Measurements from ENCODE around the gene DHCR24.

The DHCR24 gene

DNA sequence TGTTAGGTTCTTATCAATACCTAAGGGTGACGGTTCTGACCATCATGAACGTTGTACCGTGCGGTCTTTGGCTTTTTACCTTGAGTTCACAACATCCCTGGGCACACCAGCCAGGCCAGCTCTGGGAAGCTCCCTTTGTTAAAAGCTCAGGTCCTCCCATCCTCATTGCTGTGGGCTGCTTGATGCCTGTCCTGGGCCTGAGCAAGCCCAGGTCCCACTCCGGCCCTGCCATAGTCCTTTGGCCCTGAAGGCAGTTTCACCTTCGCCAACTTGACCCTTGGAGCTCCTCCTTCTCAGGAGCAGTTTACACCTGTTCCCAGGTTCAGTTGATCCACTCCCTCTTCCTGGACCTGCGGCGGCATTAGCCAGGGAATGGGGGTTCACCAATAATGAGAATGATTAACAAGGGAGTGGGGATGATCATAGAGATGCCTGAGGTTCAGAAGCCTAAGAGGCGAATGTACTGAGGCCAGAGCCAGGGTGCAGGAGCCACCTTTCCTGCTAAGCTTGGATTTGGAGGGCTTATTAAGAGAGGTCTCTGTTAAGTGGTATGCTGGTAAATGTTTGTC is 40.2 kb downstream of the DHCR24 start:
- Mint-ChIP-seq H3K36me3 (ENCODE audit: low read depth) (peaks cover 43% of the 10 kb centered on the region), H3K27ac (no peak overlapping the region), H3K4me3 (no peak overlapping the region), H3K9me3 (no peaks in the 10 kb centered on the region), H3K27me3 (ENCODE audit: low read depth) (no peaks in the 10 kb centered on the region), H3K4me1 (peaks cover 7% of the 10 kb centered on the region)
- TF ChIP-seq, protein P1, sequence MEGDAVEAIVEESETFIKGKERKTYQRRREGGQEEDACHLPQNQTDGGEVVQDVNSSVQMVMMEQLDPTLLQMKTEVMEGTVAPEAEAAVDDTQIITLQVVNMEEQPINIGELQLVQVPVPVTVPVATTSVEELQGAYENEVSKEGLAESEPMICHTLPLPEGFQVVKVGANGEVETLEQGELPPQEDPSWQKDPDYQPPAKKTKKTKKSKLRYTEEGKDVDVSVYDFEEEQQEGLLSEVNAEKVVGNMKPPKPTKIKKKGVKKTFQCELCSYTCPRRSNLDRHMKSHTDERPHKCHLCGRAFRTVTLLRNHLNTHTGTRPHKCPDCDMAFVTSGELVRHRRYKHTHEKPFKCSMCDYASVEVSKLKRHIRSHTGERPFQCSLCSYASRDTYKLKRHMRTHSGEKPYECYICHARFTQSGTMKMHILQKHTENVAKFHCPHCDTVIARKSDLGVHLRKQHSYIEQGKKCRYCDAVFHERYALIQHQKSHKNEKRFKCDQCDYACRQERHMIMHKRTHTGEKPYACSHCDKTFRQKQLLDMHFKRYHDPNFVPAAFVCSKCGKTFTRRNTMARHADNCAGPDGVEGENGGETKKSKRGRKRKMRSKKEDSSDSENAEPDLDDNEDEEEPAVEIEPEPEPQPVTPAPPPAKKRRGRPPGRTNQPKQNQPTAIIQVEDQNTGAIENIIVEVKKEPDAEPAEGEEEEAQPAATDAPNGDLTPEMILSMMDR (IDR thresholded peaks at IDR 0.05; ENCODE audit: unreplicated experiment in 3 of 3): no peak

DNA sequence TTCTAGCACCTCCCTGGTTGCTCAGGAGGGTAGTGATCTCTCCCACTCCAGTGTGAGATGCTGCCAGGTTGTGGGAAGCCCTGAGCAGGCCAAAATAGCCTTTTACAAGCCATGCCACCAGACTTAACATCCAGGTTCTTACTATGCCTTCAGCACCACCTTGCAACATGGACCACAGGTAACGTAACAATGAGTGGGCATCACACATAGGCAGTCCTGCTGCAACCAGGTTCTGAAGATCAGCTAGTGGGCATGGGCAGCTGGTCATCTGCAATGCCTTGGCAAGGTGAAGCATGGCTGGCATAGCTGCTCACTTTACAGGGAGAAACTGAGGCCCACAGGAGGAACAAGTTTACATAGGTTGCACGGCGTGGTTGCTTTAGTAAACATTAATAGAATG is 40.7 kb downstream of the DHCR24 start:
- Mint-ChIP-seq H3K4me1 (peaks cover 7% of the 10 kb centered on the region), H3K4me3 (no peak overlapping the region), H3K9me3 (no peaks in the 10 kb centered on the region), H3K36me3 (ENCODE audit: low read depth) (peaks cover 41% of the 10 kb centered on the region), H3K27me3 (ENCODE audit: low read depth) (no peaks in the 10 kb centered on the region), H3K27ac (no peak overlapping the region)
- TF ChIP-seq, protein P1 (IDR thresholded peaks at IDR 0.05; ENCODE audit: unreplicated experiment in 3 of 3): no peak

DNA sequence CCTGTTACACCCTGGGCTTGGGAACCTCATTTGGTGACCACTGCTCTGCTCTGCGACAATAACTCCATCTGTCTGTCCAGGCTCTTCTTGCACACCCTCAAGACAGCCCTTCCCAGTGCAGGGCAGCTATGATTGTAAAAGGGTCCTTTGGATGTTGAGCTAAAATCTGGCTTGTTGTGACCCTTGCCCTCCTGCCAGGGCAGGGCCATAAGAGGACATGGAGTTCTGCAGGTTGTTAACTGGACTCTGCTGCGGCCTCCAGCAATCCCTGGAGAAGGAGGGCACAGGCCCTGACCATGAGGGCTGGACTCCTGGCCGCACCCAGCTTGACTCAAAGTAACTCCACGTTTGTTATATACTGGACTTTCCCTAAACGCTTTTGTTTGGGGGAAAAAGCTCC is 41.2 kb downstream of the DHCR24 start:
- H3K27me3 Mint-ChIP-seq (ENCODE audit: low read depth): no peaks in the 10 kb centered on the region
- H3K4me3 Mint-ChIP-seq: no peak overlapping the region
- no peaks in the 10 kb centered on the region for H3K9me3 Mint-ChIP-seq
- H3K4me1 Mint-ChIP-seq: peaks cover 7% of the 10 kb centered on the region
- TF ChIP-seq, protein P1 (IDR thresholded peaks at IDR 0.05; ENCODE audit: unreplicated experiment in 3 of 3): no peak
- peaks cover 36% of the 10 kb centered on the region for H3K36me3 Mint-ChIP-seq (ENCODE audit: low read depth)
- no peak overlapping the region for H3K27ac Mint-ChIP-seq

DNA sequence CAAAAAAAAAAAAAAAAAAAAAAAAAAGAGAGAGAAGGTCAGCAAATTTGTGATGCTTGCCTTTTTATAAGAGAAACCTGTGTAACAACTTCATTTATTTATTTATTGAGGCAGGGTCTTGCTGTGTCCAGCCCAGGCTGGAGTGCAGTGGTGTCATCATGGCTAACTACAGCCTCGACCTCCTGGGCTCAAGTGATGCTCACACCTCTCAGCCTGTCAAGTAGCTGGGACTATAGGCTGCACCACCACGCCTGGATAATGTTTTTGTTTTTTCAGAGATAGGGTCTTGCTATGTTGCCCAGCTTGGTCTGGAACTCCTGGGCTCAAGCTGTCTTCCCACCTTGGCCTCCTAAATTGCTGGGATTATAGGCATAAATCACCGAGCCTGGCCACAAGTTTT is 42.4 kb downstream of the DHCR24 start:
- no peaks in the 10 kb centered on the region for H3K9me3 Mint-ChIP-seq
- H3K4me3 Mint-ChIP-seq: no peak overlapping the region
- no peaks in the 10 kb centered on the region for H3K27me3 Mint-ChIP-seq (ENCODE audit: low read depth)
- H3K27ac Mint-ChIP-seq: no peak overlapping the region
- peaks cover 24% of the 10 kb centered on the region for H3K36me3 Mint-ChIP-seq (ENCODE audit: low read depth)
- no peaks in the 10 kb centered on the region for H3K4me1 Mint-ChIP-seq
- TF ChIP-seq, protein P1 (IDR thresholded peaks at IDR 0.05; ENCODE audit: unreplicated experiment in 3 of 3): no peak

DNA sequence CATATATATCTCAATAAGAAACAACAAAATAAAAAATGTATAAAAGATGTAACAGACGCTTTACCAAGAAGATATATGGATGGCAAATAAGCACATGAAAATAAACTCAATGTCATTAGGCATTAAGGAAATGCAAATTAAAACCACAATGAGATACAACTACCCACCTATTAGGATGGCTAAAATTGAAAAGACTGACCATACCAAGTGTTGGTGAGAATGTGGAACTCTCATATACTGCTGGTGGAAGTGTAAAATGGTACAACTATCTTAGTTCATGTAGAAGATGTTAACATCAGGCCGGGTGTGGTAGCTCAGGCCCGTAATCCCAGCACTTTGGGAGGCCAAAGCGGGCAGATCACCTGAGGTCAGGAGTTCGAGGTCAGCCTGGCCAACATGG is 43.5 kb downstream of the DHCR24 start:
- no peaks in the 10 kb centered on the region for H3K27me3 Mint-ChIP-seq (ENCODE audit: low read depth)
- no peak overlapping the region for H3K4me3 Mint-ChIP-seq
- H3K9me3 Mint-ChIP-seq: no peaks in the 10 kb centered on the region
- H3K27ac Mint-ChIP-seq: no peak overlapping the region
- no peaks in the 10 kb centered on the region for H3K4me1 Mint-ChIP-seq
- TF ChIP-seq, protein P1 (IDR thresholded peaks at IDR 0.05; ENCODE audit: unreplicated experiment in 3 of 3): no peak
- H3K36me3 Mint-ChIP-seq (ENCODE audit: low read depth): peaks cover 13% of the 10 kb centered on the region

DNA sequence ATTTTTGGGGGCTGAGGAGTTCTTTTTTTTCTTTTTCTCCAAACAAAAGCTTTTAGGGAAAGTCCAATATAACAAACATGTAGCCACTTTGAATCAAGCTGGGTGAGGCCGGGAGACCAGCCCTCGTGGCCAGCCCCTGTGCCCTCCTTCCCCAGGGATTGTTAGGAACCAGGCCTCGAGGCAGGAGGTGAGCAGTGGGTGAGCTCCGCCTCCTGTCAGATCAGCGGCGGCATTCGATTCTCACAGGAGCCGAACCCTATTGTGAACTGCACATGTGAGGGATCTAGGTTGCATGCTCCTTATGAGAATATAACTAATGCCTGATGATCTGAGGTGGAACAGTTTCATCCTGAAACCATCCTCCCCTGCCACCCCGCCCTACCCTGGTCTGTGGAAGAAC is 44.0 kb downstream of the DHCR24 start:
- H3K4me3 Mint-ChIP-seq: no peak overlapping the region
- H3K4me1 Mint-ChIP-seq: no peaks in the 10 kb centered on the region
- peaks cover 9% of the 10 kb centered on the region for H3K36me3 Mint-ChIP-seq (ENCODE audit: low read depth)
- no peaks in the 10 kb centered on the region for H3K9me3 Mint-ChIP-seq
- no peak overlapping the region for H3K27ac Mint-ChIP-seq
- TF ChIP-seq, protein P1 (IDR thresholded peaks at IDR 0.05; ENCODE audit: unreplicated experiment in 3 of 3): no peak
- peaks cover 2% of the 10 kb centered on the region for H3K27me3 Mint-ChIP-seq (ENCODE audit: low read depth)
